Stimulated activated CD8-positive, alpha-beta memory T cell treated with anti-CD3 and anti-CD28 coated beads, Interleukin-2, amount 100 ng/mL, for 1 hour (primary cell): Measurements from ENCODE around the gene LTO1.
"Not testable (repeated sequence)": the region's sequence is repeated elsewhere in the genome, so short reads cannot be mapped to it uniquely, and the experiment has no call there.

Experiments
- DNase-seq, 2 donors: peaks; one replicate each; pipeline ENCODE4 v3.0.0-alpha.2; 2020; ENCODE audit warnings: low read depth in 2 of 2

The LTO1 gene

GRCh38 chr11:69634590-69634989, 40.6 kb downstream of the LTO1 start:
- no peak for DNase-seq

DNA sequence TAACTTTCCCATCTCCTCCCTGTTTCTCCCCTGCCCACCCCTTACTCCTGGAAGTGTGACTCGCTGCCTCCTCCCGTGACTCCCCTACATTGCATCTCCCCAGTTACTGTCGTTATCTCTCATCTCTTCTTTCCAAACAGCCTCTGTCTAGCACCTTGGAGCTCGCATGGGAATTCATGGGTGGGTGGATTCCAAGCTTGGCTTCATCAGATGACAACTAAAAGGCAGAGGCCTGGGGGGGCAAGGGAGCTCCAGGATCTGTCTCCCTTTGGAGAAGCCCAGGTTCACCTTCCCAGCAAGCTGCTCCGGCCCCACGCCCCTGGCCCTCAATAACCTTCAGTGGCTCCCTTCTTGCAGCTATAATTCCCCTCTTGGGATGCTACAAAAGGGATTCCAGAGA, 41.1 kb downstream of the LTO1 start:
- no peak for DNase-seq

DNA sequence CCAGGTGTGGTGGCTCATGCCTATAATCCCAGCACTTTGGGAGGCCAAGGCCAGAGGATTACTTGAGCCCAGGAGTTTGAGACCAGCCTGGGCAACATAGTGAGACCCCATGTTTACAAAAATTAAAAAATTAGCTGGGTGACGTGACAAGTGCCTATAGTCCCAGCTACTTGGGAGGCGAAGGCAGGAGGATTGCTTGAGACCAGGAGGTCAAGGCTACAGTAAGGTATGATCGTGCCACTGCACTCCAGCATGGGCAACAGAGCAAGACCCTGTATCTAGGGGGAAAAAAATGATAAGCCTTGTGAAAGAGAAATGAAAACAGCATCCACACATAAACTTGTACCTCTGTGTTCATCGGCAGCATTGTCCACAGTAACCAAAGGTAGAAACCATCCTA, 42.3 kb downstream of the LTO1 start:
- no peak for DNase-seq

DNA sequence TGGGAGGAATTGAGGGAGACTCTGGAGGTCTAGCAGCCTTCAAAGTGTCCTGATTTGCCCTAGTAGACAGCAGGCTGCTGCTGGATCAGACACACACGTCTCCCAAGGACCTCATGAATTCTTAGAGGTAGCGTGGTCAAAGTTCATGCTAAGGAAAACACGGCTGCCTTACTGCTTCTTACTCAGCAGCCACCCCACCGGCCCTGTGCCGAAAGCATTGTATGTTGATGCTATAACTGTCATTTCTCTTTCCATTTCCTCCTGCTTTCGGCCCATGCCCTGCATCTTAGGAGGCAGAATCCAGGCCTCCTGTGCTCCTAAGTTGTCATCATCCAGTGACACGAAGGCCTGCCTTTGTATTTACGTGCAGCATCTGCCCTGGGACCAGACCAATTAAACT, 44.7 kb downstream of the LTO1 start:
- no peak for DNase-seq

DNA sequence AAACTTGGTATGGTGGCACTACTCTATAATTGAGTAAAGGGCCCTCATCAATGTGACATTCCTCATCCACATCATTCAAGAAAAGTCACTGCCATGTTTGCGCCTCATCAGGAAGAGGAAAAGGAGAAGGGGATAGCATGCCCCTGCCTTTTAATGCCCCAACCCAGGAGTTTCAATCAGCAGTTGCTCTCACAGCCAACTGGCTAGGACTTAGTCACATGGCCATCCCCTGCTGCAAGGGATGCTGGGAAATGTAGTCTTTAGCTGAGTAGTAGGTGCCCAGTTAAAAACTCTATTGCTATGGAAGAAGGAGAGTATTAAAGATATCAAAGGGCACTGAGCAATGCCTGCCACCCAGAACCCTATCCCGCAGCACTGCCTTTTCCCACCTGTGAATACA, 45.1 kb downstream of the LTO1 start:
- DNase-seq: no peak

GRCh38 chr11:69627551-69627950, 47.6 kb downstream of the LTO1 start:
- no peak for DNase-seq

GRCh38 chr11:69625476-69625875, 49.7 kb downstream of the LTO1 start:
- no peak for DNase-seq

- DNase-seq: no peak
These were observed 50.9 kb downstream of the LTO1 start for GRCh38 chr11:69624293-69624692.

GRCh38 chr11:69622097-69622681, 53.0 kb downstream of the LTO1 start:
- DNase-seq: not testable (repeated sequence)

DNA sequence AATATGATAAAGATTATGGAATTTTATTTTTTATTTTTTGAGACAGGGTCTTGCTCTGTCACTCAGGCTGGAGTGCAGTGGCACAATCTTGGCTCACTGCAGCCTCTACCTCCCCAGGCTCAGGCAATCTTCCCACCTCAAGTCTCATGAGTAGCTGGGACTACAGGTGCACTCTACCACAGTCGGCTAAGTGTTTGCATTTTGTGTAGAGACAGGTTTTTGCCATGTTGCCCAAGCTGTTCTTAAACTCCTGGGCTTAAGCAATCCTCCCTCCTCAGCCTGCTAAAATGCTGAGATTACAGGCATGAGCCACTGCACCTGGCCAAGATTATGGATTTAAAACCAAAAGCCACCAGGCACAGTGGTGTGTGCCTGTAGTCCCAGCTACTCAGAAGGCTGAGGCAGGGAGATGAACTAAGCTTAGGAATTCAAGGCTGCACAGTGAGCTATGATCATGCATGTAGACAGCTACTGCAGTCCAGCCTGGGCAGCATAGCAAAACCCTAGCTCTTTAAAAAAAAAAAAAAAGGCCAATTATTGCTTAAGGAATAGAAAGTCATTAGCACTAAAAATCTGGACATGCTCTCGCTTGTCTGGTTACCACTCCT, 54.4 kb downstream of the LTO1 start:
- no peak for DNase-seq

GRCh38 chr11:69618237-69618636, 56.9 kb downstream of the LTO1 start:
- no peak for DNase-seq

GRCh38 chr11:69617682-69618081, 57.5 kb downstream of the LTO1 start:
- DNase-seq: no peak

GRCh38 chr11:69617220-69617619, 57.9 kb downstream of the LTO1 start:
- DNase-seq: no peak
